ENCODE results near the gene HSPA6. TPM values are rescaled to one million over a fixed set of nuclear protein-coding genes. Genes with fewer than 3 reads are reported as not detected.

HSPA6 gene
- total and polyA plus RNA-seq, 2 donors (not counting 1 experiment from before 2014, with no cell fraction given): 8.5 to 11.2 TPM

DNA sequence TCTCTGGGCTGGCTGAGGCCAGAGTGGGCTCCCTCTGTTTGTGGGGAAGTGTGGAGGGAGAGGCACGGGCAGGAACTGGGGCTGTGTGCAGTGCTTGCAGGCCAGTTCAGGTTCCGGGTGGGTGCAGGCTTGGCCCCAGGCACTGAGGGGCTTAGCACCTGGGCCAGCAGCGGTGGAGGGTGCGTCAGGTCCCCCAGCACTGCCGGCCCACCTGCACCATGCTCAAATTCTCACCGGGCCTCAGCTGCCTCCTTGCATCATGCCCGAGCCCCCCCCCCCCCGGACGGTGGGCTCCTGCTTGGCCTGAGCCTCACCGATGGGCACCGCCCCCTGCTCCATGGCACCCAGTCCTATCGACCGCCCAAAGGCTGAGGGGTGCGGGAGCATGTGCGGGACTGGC lies 45.4 kb upstream of the HSPA6 start:
- Histone ChIP-seq H3K27ac (ENCODE audit: low read length in 2 of 2) (no peak overlapping the region), H3K4me1 (ENCODE audit: control insufficient read depth in 2 of 2, insufficient read depth in 2 of 2, low read length in 2 of 2) (no peaks in the 10 kb centered on the region), H2AFZ (ENCODE audit: insufficient read depth, low read depth, low read length, poor library complexity, severe bottlenecking) (no peak overlapping the region), H3K4me2 (replicated peaks; ENCODE audit: low read depth, low read length, poor library complexity, severe bottlenecking) (no peak overlapping the region), H3K4me3 (ENCODE audit: control extremely low read depth in 1 of 5, extremely low read depth in 1 of 5, insufficient read depth in 1 of 5, low read depth in 2 of 5, low read length in 4 of 5) (no peak overlapping the region), H3K9me3 (ENCODE audit: control extremely low read depth in 1 of 3, control insufficient read depth in 2 of 3, insufficient read depth in 1 of 3, low read length in 2 of 3) (peaks cover 0 to 5% (median 0%) of the 10 kb centered on the region in 3 donors), H3K9ac (ENCODE audit: low read length) (no peak overlapping the region), H3K36me3 (replicated peaks in 1 of 2; ENCODE audit: control extremely low read depth in 1 of 2, control insufficient read depth in 1 of 2, extremely low read depth in 1 of 2, insufficient read depth in 2 of 2, low read length in 1 of 2) (no peaks in the 10 kb centered on the region), H3K27me3 (replicated peaks in 1 of 4; ENCODE audit: control extremely low read depth in 1 of 4, control insufficient read depth in 3 of 4, insufficient read depth in 4 of 4, low read length in 3 of 4) (peaks cover 0 to 43% (median 3%) of the 10 kb centered on the region in 4 experiments), H4K20me1 (ENCODE audit: control insufficient read depth, insufficient read depth, low read length, poor library complexity, severe bottlenecking) (no peaks in the 10 kb centered on the region), H3K79me2 (ENCODE audit: control insufficient read depth, insufficient read depth, low read length) (no peaks in the 10 kb centered on the region)
- WGBS (ENCODE audit: insufficient coverage): 97% methylated on average over 15 of the region's 15 CpGs
- intact Hi-C loops (cut with micrococcal nuclease): no loop called here
- no peak for DNase-seq
- H3K27ac Mint-ChIP-seq: no peak overlapping the region
- ChIA-PET CTCF (no interaction called here), POLR2A (no interaction called here)
- H3K4me1 Mint-ChIP-seq: no peaks in the 10 kb centered on the region
- no peak overlapping the region for H3K4me3 Mint-ChIP-seq
- TF ChIP-seq EZH2 (IDR thresholded peaks at IDR 0.05; ENCODE audit: borderline replicate concordance, insufficient read depth, low read depth, low read length, poor library complexity, severe bottlenecking): no peak
- TF ChIP-seq, protein P1, sequence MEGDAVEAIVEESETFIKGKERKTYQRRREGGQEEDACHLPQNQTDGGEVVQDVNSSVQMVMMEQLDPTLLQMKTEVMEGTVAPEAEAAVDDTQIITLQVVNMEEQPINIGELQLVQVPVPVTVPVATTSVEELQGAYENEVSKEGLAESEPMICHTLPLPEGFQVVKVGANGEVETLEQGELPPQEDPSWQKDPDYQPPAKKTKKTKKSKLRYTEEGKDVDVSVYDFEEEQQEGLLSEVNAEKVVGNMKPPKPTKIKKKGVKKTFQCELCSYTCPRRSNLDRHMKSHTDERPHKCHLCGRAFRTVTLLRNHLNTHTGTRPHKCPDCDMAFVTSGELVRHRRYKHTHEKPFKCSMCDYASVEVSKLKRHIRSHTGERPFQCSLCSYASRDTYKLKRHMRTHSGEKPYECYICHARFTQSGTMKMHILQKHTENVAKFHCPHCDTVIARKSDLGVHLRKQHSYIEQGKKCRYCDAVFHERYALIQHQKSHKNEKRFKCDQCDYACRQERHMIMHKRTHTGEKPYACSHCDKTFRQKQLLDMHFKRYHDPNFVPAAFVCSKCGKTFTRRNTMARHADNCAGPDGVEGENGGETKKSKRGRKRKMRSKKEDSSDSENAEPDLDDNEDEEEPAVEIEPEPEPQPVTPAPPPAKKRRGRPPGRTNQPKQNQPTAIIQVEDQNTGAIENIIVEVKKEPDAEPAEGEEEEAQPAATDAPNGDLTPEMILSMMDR (IDR thresholded peaks at IDR 0.05): no peak
- no peak for ATAC-seq (ENCODE audit: low read depth)
- H3K9me3 Mint-ChIP-seq (ENCODE audit: insufficient read depth): no peaks in the 10 kb centered on the region
- peaks cover 30% of the 10 kb centered on the region for H3K27me3 Mint-ChIP-seq

DNA sequence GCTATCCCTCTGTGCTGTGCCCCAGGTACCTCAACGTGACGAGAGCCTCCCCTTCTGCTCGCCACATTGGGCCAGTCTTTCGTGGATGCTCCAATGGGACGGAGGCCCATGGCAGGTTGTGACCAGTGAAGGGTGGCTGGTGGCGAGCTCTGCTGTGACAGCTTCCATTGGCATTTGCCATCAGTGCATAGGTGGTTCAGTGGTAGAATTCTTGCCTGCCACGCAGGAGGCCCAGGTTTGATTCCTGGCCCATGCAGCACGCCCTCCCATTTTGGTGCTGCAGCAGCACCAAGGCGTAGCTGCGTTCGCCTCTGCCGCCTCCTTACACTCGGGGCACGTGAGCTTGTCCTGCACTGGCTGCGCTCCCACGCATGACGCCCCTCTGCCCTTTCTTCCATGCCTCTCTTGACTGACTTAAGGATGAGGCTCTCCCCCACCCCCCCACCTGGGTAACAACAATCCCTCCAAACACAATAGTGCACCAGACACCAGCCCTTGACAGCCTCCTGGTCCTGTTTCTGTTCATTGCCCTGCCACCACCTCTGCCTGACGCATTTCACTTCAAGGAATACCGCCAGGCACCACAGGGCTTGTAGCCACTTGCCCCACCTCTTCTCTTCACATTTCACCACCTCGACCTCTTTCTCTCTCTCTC lies 43.8 kb upstream of the HSPA6 start:
- Histone ChIP-seq H3K27ac (ENCODE audit: low read length in 2 of 2) (no peak overlapping the region), H3K4me2 (replicated peaks; ENCODE audit: low read depth, low read length, poor library complexity, severe bottlenecking) (no peak overlapping the region), H3K4me1 (ENCODE audit: control insufficient read depth in 2 of 2, insufficient read depth in 2 of 2, low read length in 2 of 2) (no peaks in the 10 kb centered on the region), H3K9me3 (ENCODE audit: control extremely low read depth in 1 of 3, control insufficient read depth in 2 of 3, insufficient read depth in 1 of 3, low read length in 2 of 3) (peaks cover 0 to 4% (median 0%) of the 10 kb centered on the region in 3 donors), H2AFZ (ENCODE audit: insufficient read depth, low read depth, low read length, poor library complexity, severe bottlenecking) (no peak overlapping the region), H4K20me1 (ENCODE audit: control insufficient read depth, insufficient read depth, low read length, poor library complexity, severe bottlenecking) (no peaks in the 10 kb centered on the region), H3K36me3 (replicated peaks in 1 of 2; ENCODE audit: control extremely low read depth in 1 of 2, control insufficient read depth in 1 of 2, extremely low read depth in 1 of 2, insufficient read depth in 2 of 2, low read length in 1 of 2) (no peaks in the 10 kb centered on the region), H3K79me2 (ENCODE audit: control insufficient read depth, insufficient read depth, low read length) (no peaks in the 10 kb centered on the region), H3K27me3 (replicated peaks in 1 of 4; ENCODE audit: control extremely low read depth in 1 of 4, control insufficient read depth in 3 of 4, insufficient read depth in 4 of 4, low read length in 3 of 4) (peaks cover 0 to 33% (median 0%) of the 10 kb centered on the region in 4 experiments), H3K4me3 (ENCODE audit: control extremely low read depth in 1 of 5, extremely low read depth in 1 of 5, insufficient read depth in 1 of 5, low read depth in 2 of 5, low read length in 4 of 5) (no peak overlapping the region), H3K9ac (ENCODE audit: low read length) (no peak overlapping the region)
- no peaks in the 10 kb centered on the region for H3K4me1 Mint-ChIP-seq
- ATAC-seq (ENCODE audit: low read depth) (no peak), DNase-seq (no peak)
- no peaks in the 10 kb centered on the region for H3K9me3 Mint-ChIP-seq (ENCODE audit: insufficient read depth)
- POLR2A ChIA-PET: no interaction called here
- H3K27me3 Mint-ChIP-seq: peaks cover 23% of the 10 kb centered on the region
- intact Hi-C loops (cut with micrococcal nuclease): no loop called here
- WGBS (ENCODE audit: insufficient coverage): 80% methylated on average over 20 of the region's 20 CpGs
- CTCF ChIA-PET: no interaction called here
- no peak overlapping the region for H3K27ac Mint-ChIP-seq
- TF ChIP-seq, protein P1 (IDR thresholded peaks at IDR 0.05): no peak
- TF ChIP-seq EZH2 (IDR thresholded peaks at IDR 0.05; ENCODE audit: borderline replicate concordance, insufficient read depth, low read depth, low read length, poor library complexity, severe bottlenecking): no peak
- no peak overlapping the region for H3K4me3 Mint-ChIP-seq
